Measurements from ENCODE around the gene GAS7.
A peak's percentile ranks its signal among the peaks of the same experiment; 100 is the strongest.

Gene GAS7

DNA sequence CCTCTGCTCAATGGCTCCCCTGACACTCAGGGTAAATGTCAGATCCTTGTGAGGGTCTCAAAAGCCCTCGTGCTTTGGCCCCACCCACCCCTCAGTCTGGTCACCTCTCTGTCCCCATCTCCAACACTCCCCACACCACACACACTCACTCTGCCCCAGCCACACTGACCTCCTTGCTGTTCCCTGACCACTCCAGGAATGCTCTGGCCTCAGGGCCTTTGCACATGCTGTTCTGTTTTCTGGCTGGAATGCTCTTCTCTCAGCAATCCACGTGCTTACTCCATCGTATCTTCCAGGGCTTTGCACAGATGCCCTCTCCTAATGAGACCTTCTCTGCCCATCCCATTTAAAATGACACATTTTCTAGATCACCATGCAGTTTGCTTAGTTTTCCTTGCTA, 28.2 kb downstream of the GAS7 start:
- no peak for DNase-seq

DNA sequence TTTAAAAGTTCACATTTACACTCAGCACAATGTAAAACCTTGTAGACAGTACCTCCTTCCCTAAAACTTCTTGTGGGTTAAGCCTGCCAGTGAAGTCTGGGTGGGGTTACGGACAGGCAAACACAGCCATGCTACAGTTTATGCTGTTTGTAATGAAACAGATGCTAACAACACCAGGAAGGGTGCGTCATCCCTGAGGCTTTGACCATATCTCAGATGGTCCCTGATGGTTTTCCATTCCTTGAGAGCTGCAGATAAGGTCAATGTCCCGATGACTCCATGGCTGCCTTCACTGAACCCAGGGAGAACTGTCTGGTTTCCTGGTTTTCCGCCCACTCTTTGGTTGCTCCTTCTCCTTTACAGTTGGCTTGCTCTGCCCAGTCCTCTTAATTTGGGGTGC, 29.1 kb downstream of the GAS7 start:
- DNase-seq, result no peak

GRCh38 chr17:10166176-10166935, 32.0 kb downstream of the GAS7 start:
- DNase-seq, result no peak

DNA sequence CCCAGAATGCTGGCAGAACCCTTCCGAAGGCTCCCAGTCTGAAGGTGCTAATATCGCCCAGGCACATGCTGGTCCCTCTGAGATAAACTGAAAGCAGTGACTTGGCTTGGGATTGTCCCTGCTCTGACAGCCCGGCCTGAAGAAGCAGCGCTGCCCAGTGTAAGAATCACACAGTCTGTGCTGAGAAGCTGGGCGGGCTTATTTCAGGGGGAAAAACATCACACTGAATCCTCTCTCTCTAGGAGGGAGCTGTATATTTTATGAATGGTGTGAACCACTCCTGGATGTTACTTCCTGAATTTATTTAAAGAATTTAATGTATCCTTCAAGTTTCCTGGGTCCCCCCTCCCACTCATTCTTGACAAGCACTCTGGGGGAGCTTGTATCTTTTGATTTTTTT, 36.3 kb downstream of the GAS7 start:
- DNase-seq, result no peak

GRCh38 chr17:10161386-10161785, 37.0 kb downstream of the GAS7 start:
- no peak for DNase-seq

- peak; percentile 32 for DNase-seq
Observed at GRCh38 chr17:10156948-10157607, 41.3 kb downstream of the GAS7 start.

DNA sequence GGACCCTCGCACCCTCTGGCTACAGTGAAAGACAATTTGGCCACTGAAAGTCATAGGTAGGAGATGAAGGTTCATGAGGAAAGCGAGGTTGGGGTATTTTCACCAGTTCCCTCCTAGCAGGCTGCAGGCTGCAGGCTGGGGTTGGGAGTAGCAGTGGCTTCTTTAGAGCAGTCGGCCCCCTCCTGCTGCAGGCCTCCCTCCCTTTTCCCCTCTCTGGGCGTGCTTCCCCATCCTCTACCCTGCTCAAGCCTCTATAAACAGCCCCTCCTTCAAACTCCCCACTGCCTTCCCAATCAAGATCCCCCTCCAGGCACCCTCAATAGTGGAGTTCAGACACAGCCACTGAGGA, 41.8 kb downstream of the GAS7 start:
- DNase-seq, result no peak

DNA sequence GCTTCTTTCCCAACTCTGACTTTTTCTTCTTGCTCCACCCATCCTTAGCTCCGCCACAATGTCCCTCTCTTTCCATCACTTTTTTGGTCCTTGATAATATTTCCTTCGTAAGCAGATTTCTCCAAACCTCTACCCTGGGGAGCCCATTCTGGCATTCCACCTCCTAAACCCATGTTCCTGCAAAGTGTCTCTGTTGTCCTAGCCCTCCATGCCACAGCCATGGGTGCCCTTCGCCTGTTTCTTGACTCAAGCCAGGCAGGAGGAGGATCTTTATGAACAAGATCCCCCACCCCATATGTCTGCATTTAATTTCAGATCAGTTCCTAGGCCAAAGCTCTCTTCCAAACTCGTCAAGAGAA, 42.4 kb downstream of the GAS7 start:
- no peak for DNase-seq

GRCh38 chr17:10155371-10156076, 42.9 kb downstream of the GAS7 start:
- no peak for DNase-seq

GRCh38 chr17:10151667-10152496, 46.5 kb downstream of the GAS7 start:
- DNase-seq, result peak; percentile 33

- peak; percentile 61 for DNase-seq
Observed at GRCh38 chr17:10149573-10150399, 48.6 kb downstream of the GAS7 start.

- DNase-seq, result no peak
Observed at GRCh38 chr17:10147761-10148415, 50.5 kb downstream of the GAS7 start.

DNA sequence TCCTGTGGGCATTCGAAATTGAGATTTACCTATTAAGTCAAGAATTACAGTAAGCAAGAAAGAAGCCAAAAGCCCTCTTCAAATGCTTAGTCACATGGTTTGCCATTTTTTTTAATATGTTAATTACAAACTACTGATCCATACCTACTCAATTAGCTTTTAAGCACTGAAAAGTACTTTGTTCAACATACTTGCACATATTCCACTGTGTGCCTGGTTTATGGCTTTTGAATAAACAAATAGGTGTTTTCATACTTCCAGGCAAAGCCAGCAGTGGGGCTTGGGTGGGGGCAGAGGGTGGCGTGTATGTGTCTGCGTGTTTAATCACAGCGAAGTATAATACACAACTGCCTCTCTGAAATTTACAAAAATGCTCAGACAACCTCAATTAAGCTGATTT, 51.4 kb downstream of the GAS7 start:
- no peak for DNase-seq

DNA sequence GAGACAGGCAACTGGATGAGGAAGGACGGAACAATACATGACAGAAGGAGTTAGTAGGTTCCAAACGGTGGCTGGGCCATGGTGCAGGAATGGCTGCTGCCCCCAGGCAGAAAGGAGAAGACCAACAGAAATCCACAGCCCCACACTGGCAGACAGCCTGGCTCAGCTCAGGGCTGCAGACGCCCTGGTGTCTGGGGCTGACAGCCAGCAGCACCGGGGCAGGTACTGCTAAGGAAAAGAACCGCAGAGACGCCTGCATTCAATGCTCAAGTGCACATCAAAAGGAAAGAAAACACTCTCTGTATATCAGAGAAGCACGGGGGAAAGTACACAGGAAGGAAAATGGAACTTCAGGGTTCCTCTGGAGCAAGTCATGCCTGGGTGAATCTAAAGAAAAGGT, 53.4 kb downstream of the GAS7 start:
- no peak for DNase-seq

- no peak for DNase-seq
Observed at GRCh38 chr17:10144456-10144855, 54.0 kb downstream of the GAS7 start.

DNA sequence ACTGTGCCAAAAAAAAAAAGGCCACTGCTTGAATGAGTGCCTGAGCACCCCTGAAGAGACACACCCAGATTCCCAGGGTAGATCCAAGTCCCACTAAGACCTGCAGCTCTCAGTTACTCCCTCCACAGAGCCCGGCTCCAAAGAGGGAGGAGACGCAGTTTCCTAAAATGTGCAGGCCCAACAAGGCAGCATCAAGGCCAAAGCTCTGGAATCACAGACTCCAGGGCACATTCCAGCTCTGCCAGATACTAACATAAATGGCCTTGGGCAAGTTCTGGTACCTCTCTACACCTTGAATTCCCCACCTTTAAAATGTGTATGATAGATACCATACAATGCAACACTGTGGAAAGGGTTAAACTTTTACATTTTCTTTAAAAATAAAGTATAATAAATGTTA, 57.0 kb downstream of the GAS7 start:
- DNase-seq, result no peak

GRCh38 chr17:10139577-10139976, 58.8 kb downstream of the GAS7 start:
- no peak for DNase-seq

GRCh38 chr17:10136258-10136981, 62.0 kb downstream of the GAS7 start:
- DNase-seq, result no peak

- DNase-seq, result no peak
Observed at GRCh38 chr17:10135539-10136257, 62.7 kb downstream of the GAS7 start.

DNA sequence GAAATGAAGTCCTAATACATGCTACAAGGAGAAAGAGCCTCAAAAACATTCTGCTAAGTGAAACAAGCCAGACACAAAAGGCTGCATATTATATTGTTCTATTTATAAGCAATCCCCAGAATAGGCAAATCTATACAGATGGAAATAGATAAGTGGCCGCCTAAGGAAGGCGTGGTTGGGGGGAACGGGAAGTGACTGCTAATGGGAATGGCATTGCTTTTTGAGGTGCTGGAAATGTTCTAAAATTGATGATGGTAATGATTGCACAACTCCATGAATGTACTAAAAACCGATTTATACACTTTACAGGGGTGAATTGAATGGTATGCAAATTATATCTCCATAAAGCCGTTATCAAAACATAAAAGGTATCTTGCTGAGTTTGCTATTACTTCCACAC, 67.7 kb downstream of the GAS7 start:
- no peak for DNase-seq

DNA sequence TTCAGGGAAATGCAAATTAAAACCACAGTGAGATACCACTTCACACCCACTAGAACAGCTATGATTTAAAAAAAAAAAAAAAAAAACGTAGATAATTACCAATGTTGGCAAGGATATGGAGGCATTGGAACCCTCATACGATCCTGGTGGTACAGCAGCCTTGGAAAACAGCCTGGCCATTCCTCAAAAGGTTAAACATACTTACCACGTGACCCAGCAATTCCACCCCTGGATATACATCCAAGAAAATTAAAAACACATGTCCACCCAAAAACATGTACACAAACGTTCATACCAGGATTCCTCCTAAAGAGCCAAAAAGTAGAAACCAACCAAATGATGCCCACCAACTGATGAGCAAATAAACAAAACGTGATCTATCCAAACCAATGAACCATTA, 68.1 kb downstream of the GAS7 start:
- no peak for DNase-seq
